ENCODE measurements around the gene GARIN3.

GARIN3 gene

GRCh38 chr5:157143127-157143971 lies 22.7 kb downstream of the GARIN3 start:
- DNase-seq (ENCODE audit: low read depth): peak; percentile 26

DNA sequence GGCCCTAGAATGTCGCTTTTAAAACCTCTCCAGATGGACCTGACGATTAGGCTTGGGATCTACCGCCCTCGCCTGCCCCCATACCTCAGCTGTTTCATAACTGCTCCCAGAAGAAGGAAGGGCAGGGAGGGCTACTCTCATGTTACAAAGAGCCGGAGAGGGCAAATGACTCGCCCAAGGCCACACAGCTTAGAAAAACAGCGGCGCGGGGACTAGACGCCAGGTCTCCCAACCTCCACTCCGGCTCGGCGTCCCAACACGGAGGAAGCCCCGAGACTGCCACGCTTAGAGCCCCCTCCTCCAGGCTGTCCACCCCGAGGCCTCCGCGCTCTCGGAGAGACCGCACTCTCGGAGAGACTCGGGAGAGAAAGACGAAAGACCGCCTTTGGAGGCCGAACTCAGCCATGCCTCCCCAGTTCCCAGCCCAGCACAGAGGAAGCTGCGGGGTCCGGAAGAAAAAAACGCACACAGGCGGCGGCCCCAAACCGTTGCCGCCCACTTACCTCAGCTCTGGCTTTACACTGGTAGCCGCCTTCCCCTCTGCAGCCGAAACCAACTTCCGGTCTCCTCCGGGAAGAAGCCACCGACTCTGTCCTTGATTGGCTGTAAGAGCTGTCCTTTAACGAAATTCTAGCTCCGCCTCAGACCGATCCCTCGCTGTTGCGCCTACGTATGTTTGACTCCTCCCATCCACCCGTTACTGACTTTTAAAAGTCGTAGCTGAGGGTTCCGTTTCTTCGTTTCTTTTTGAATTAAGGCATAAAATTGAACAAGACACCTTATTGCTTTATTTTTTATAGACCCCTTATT lies 23.5 kb downstream of the GARIN3 start, which contains the start of gene MED7:
Gene MED7, minus strand, starts transcription at position 549 of the 810 bp plus-strand sequence. CDS start 3,434 bp downstream, outside the sequence.
- peak; percentile 84 for DNase-seq (ENCODE audit: low read depth)

DNA sequence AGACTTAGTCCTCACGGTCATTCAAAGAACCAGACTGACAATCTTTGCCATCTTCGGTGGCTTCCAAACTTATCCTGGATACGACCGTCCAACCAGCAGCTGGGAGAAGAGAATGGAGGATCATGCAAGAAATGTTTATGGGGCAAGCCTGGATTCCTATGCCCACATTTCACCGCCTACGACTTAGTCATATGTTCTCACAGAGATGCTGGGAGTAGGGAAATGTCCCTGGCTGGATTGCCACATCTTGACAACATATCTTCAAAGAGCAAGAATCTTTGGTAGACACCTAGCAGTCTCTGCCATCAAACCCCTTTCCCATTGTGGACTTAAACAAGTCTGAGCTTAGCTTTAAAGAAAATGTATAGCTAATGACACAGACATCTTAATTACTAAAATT lies 28.4 kb downstream of the GARIN3 start:
- DNase-seq (ENCODE audit: low read depth): no peak

- DNase-seq (ENCODE audit: low read depth): no peak
Observed at GRCh38 chr5:157132281-157132612, 33.8 kb downstream of the GARIN3 start.

GRCh38 chr5:157130925-157131324 lies 35.1 kb downstream of the GARIN3 start:
- DNase-seq (ENCODE audit: low read depth): no peak

DNA sequence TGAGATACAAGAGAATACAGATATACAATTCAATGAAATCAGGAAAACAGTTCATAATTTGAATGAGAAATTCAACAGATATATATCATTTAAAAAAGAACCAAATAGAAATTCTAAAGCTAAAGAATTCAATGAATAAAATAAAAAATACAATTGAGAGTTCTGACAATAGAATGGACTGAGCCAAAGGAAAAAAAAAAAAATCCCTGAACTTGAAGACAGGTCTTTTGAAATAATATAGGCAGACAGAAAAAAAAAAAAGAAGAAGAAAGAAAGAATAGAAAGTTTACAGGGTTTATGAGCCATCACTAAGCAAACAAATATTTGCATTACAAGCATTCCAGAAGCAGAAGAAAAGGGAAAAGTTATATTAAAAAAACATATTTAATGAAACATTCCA lies 44.4 kb downstream of the GARIN3 start:
- DNase-seq (ENCODE audit: low read depth): no peak

GRCh38 chr5:157120102-157120501 lies 46.0 kb downstream of the GARIN3 start:
- no peak for DNase-seq (ENCODE audit: low read depth)

DNA sequence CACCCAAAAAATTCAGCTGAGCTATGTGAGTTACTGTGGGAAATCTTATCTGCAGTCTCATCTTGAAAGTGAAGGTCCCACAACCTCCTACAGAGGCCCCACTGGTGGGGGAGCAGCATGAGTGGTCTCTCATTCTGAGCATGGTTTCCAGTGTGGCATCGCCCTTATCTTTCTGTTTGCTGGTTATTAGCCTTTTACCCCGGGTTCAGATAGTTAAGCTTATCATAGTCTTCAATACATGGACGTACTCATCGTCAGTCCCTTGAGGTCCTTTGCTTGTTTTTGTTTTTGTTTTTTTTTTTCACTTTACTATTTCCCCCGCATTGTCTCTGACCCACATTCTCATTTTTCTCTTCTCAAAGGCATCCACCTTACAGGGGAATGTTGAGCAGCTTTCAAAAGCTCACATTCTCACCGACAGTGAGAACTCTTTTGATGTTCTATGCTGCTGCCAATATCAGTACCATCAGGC lies 49.5 kb downstream of the GARIN3 start:
- no peak for DNase-seq (ENCODE audit: low read depth)

DNA sequence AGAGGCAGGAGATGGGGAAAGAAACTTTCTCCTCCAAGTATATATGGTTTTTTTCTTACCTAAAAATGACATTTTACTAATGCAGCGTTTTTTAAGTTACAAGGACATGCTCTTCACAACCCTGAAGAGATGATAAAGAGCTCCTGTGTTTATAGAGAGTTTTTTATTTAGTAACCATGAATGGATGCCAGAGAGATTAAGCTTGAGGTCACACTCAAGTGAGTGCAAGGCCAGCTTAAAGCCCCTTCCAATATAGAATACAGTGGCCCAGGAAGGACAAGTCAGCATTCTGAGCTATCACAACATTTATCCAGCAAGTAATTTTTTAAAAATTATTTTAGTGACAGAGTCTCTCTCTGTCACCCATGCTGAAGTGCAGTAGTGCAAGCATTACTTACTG lies 50.6 kb downstream of the GARIN3 start:
- DNase-seq (ENCODE audit: low read depth): no peak

DNA sequence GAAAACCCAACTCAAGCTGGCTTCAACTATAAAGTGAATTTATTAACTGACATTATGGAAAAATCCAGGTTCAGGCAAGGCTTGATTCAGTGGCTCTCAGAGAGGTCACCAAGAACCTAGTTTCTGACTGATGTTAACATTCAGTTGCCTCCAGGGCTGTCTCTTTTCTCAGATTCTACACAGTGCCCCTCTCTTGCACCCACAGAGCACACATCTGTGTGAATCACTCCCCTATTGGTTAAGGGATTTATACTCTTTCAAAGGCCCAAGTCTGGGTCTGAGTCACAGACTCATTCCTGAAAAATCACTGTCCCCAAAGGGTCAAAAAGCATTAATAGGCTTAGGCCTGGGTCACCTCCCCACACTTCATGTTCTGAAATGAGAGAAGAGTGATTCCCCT lies 51.1 kb downstream of the GARIN3 start:
- DNase-seq (ENCODE audit: low read depth): no peak

DNA sequence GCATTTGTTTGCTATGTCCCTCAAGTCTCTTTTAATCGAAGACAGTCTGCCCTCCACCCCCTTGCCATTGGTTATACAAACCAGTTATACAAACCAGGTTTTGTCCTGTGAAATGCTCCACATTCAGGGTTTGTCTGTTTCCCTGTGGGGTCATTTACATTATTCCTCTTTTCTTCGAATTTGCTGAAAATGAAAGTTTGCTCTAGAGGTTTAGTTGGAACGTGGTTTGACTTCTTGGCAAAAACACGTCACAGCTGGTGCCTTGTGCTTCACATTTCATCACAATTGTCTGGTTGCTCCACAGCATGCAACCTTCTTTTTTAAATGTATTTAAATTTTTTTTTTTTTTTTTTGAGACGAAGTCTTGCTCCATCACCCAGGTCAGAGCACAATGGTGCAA lies 53.1 kb downstream of the GARIN3 start:
- DNase-seq (ENCODE audit: low read depth): no peak

Measured in stimulated activated CD8-positive, alpha-beta memory T cell treated with anti-CD3 and anti-CD28 coated beads, Interleukin-12 subunit alpha, Interleukin-12 subunit beta, amount 100 ng/mL, for 1 hour (primary cell).